Measurements from ENCODE around the gene MIPEP. TPM values are rescaled to one million over a fixed set of nuclear protein-coding genes. Genes with fewer than 3 reads are reported as not detected.

MIPEP gene
- total and polyA plus RNA-seq, 2 experiments from 2014 or later = 12.6 to 19.6 TPM

DNA sequence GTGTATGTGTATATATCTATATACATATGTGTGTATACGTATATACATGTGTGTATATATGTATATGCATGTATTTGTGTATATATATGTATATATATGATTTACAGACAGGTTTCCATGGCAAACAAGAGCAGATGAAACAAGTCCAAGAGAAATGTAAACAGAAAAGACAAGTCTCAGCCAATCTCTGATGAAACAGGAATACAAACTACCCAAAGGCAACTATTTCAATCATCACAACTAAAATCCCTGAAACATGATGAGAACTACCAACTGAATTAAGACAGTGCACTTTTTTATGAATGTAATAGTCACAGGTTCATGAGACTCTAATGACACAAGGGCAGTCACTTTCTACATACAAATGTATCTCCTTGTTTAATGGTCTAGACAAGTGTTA lies 178.8 kb downstream of the MIPEP start:
- no peaks in the 10 kb centered on the region for H3F3A ChIP-seq (ENCODE audit: insufficient read depth)
- H3K9me3 ChIP-seq (ENCODE audit: low read depth) = no peaks in the 10 kb centered on the region
- H3K4me2 ChIP-seq (ENCODE audit: unreplicated experiment) = no peak overlapping the region
- no peak overlapping the region for H2AFZ ChIP-seq
- TF ChIP-seq EZH2 (IDR thresholded peaks at IDR 0.05; ENCODE audit: insufficient read depth, poor library complexity, severe bottlenecking) (no peak), EZH2phosphoT487 (IDR thresholded peaks at IDR 0.05; ENCODE audit: insufficient read depth, low read depth) (no peak)
- no peak overlapping the region for H3K27ac ChIP-seq
- no peak for DNase-seq
- no peak overlapping the region for H3K4me3 ChIP-seq
- in situ Hi-C loops (cut with MboI) = no loop called here
- H3K79me2 ChIP-seq (ENCODE audit: insufficient read depth) = no peaks in the 10 kb centered on the region
- H4K20me1 ChIP-seq (ENCODE audit: insufficient read depth) = no peaks in the 10 kb centered on the region
- no peaks in the 10 kb centered on the region for H3K36me3 ChIP-seq (ENCODE audit: low read depth)
- no peaks in the 10 kb centered on the region for H3K4me1 ChIP-seq (ENCODE audit: insufficient read depth)
- 92 to 98% methylated on average over 1 of the region's 1 CpG for WGBS, 2 experiments (ENCODE audit: low coverage in 1 of 2, low lambda C conversion rate in 2 of 2, missing lambda C conversion rate in 2 of 2)
- no peak overlapping the region for H3K9ac ChIP-seq
- no peaks in the 10 kb centered on the region for H3K27me3 ChIP-seq (replicated peaks; ENCODE audit: insufficient read depth)
- no peaks in the 10 kb centered on the region for H3K9me2 ChIP-seq (ENCODE audit: insufficient read depth)

- in situ Hi-C loops (cut with MboI) = no loop called here
- no peak overlapping the region for H3K9ac ChIP-seq
- no peaks in the 10 kb centered on the region for H3K27me3 ChIP-seq (replicated peaks; ENCODE audit: insufficient read depth)
- no peak overlapping the region for H3K4me2 ChIP-seq (ENCODE audit: unreplicated experiment)
- H3K4me3 ChIP-seq = no peak overlapping the region
- no peak for DNase-seq
- no peaks in the 10 kb centered on the region for H3F3A ChIP-seq (ENCODE audit: insufficient read depth)
- no peaks in the 10 kb centered on the region for H3K36me3 ChIP-seq (ENCODE audit: low read depth)
- H3K4me1 ChIP-seq (ENCODE audit: insufficient read depth) = no peaks in the 10 kb centered on the region
- H2AFZ ChIP-seq = no peak overlapping the region
- H4K20me1 ChIP-seq (ENCODE audit: insufficient read depth) = no peaks in the 10 kb centered on the region
- no peaks in the 10 kb centered on the region for H3K9me3 ChIP-seq (ENCODE audit: low read depth)
- H3K27ac ChIP-seq = no peak overlapping the region
- 90 to 100% methylated on average over 1 of the region's 1 CpG for WGBS, 2 experiments (ENCODE audit: low coverage in 1 of 2, low lambda C conversion rate in 2 of 2, missing lambda C conversion rate in 2 of 2)
- H3K9me2 ChIP-seq (ENCODE audit: insufficient read depth) = no peaks in the 10 kb centered on the region
- TF ChIP-seq EZH2phosphoT487 (IDR thresholded peaks at IDR 0.05; ENCODE audit: insufficient read depth, low read depth) = no peak
- no peak for TF ChIP-seq EZH2 (IDR thresholded peaks at IDR 0.05; ENCODE audit: insufficient read depth, poor library complexity, severe bottlenecking)
- H3K79me2 ChIP-seq (ENCODE audit: insufficient read depth) = no peaks in the 10 kb centered on the region
Measured at GRCh38 chr13:23709536-23709935, 179.7 kb downstream of the MIPEP start.

DNA sequence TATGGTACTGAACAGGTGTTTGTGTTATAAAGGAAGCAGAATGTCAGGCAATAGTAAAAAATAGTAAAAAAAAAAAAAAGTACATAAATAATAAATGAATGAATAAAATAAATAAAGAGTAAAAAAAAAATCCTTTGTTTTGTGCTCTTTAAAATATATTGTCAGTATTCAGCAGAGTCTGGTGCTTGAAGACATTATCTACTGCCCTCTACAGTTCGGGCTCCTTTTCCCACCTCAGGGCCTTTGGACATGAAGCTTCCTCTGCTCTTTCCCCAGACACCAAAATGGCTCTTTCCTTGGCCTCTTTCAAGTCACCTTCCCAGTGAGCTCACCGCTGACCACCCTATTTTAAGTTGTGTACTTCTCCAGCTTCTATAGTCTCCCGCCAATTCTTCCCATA lies 181.5 kb downstream of the MIPEP start:
- DNase-seq = peak; percentile 50
- TF ChIP-seq EZH2phosphoT487 (IDR thresholded peaks at IDR 0.05; ENCODE audit: insufficient read depth, low read depth) = no peak
- no peak for TF ChIP-seq EZH2 (IDR thresholded peaks at IDR 0.05; ENCODE audit: insufficient read depth, poor library complexity, severe bottlenecking)
- Histone ChIP-seq H4K20me1 (ENCODE audit: insufficient read depth) (no peaks in the 10 kb centered on the region), H3K27ac (no peak overlapping the region), H3K9ac (no peak overlapping the region), H3K79me2 (ENCODE audit: insufficient read depth) (no peaks in the 10 kb centered on the region), H3K4me2 (ENCODE audit: unreplicated experiment) (no peak overlapping the region), H3K9me3 (ENCODE audit: low read depth) (no peaks in the 10 kb centered on the region), H3F3A (ENCODE audit: insufficient read depth) (no peaks in the 10 kb centered on the region), H3K4me1 (ENCODE audit: insufficient read depth) (peaks cover 7% of the 10 kb centered on the region; the same call in 1 of the 2 replicates), H3K4me3 (no peak overlapping the region), H2AFZ (no peak overlapping the region), H3K36me3 (ENCODE audit: low read depth) (no peaks in the 10 kb centered on the region), H3K27me3 (replicated peaks; ENCODE audit: insufficient read depth) (no peaks in the 10 kb centered on the region), H3K9me2 (ENCODE audit: insufficient read depth) (no peaks in the 10 kb centered on the region)
- in situ Hi-C loops (cut with MboI) = no loop called here
- 95 to 96% methylated on average over 3 of the region's 3 CpGs for WGBS, 2 experiments (ENCODE audit: low coverage in 1 of 2, low lambda C conversion rate in 2 of 2, missing lambda C conversion rate in 2 of 2)

- Histone ChIP-seq H3K36me3 (ENCODE audit: low read depth) (no peaks in the 10 kb centered on the region), H4K20me1 (ENCODE audit: insufficient read depth) (no peaks in the 10 kb centered on the region)
- no peak for TF ChIP-seq EZH2 (IDR thresholded peaks at IDR 0.05; ENCODE audit: insufficient read depth, poor library complexity, severe bottlenecking)
- no peak for TF ChIP-seq EZH2phosphoT487 (IDR thresholded peaks at IDR 0.05; ENCODE audit: insufficient read depth, low read depth)
Measured at GRCh38 chr13:23705583-23705982, 183.6 kb downstream of the MIPEP start.

More at GRCh38 chr13:23705583-23705982, 183.6 kb downstream of the MIPEP start:
- H2AFZ ChIP-seq = no peak overlapping the region
- no peaks in the 10 kb centered on the region for H3F3A ChIP-seq (ENCODE audit: insufficient read depth)
- no peak overlapping the region for H3K9ac ChIP-seq
- no peaks in the 10 kb centered on the region for H3K9me3 ChIP-seq (ENCODE audit: low read depth)
- no peaks in the 10 kb centered on the region for H3K9me2 ChIP-seq (ENCODE audit: insufficient read depth)
- H3K4me1 ChIP-seq (ENCODE audit: insufficient read depth) = peaks cover 7% of the 10 kb centered on the region; the same call in 1 of the 2 replicates
- H3K27ac ChIP-seq = no peak overlapping the region
- H3K79me2 ChIP-seq (ENCODE audit: insufficient read depth) = no peaks in the 10 kb centered on the region
- no peaks in the 10 kb centered on the region for H3K27me3 ChIP-seq (replicated peaks; ENCODE audit: insufficient read depth)
- no peak overlapping the region for H3K4me2 ChIP-seq (ENCODE audit: unreplicated experiment)
- WGBS, 2 experiments (ENCODE audit: low coverage in 1 of 2, low lambda C conversion rate in 2 of 2, missing lambda C conversion rate in 2 of 2) = 83 to 85% methylated on average over 2 of the region's 2 CpGs
- peak; percentile 40 for DNase-seq
- in situ Hi-C loops (cut with MboI) = no loop called here
- no peak overlapping the region for H3K4me3 ChIP-seq

Measured in GM23248 (cell line).